ENCODE results near the gene HIC2.

GRCh38 chr22:21448627-21449416 is 31.7 kb downstream of the HIC2 start:
- TF ChIP-seq BHLHE40 (IDR thresholded peaks at IDR 0.05; ENCODE audit: borderline replicate concordance): no peak
- TF ChIP-seq TARDBP (IDR thresholded peaks at IDR 0.05): no peak
- TF ChIP-seq, protein P1, sequence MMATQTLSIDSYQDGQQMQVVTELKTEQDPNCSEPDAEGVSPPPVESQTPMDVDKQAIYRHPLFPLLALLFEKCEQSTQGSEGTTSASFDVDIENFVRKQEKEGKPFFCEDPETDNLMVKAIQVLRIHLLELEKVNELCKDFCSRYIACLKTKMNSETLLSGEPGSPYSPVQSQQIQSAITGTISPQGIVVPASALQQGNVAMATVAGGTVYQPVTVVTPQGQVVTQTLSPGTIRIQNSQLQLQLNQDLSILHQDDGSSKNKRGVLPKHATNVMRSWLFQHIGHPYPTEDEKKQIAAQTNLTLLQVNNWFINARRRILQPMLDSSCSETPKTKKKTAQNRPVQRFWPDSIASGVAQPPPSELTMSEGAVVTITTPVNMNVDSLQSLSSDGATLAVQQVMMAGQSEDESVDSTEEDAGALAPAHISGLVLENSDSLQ (IDR thresholded peaks at IDR 0.05): no peak
- no peak for TF ChIP-seq CTBP1 (IDR thresholded peaks at IDR 0.05; ENCODE audit: borderline replicate concordance)
- no peak for TF ChIP-seq SP1 (IDR thresholded peaks at IDR 0.05)
- no peak for TF ChIP-seq L3MBTL2 (conservative IDR thresholded peaks at IDR 0.05)
- no peak for TF ChIP-seq HDGF (IDR thresholded peaks at IDR 0.05; ENCODE audit: borderline replicate concordance)
- no peak for TF ChIP-seq FOXK2 (IDR thresholded peaks at IDR 0.05)

All from HEK293T (cell line).